GM11168 (cell line): Measurements from ENCODE around the gene GLDN.
"Not testable (repeated sequence)": the region's sequence is repeated elsewhere in the genome, so short reads cannot be mapped to it uniquely, and the experiment has no call there.

Experiments used
- in situ Hi-C: fragments of 300-500 bp; cut with MboI; formaldehyde crosslinking; loops from one replicate; pipeline ENCODE4 v1.12.0; 2022; ENCODE audit warnings: low sequenced_read_pairs; ENCODE audit not compliant: unreplicated experiment

Gene GLDN

DNA sequence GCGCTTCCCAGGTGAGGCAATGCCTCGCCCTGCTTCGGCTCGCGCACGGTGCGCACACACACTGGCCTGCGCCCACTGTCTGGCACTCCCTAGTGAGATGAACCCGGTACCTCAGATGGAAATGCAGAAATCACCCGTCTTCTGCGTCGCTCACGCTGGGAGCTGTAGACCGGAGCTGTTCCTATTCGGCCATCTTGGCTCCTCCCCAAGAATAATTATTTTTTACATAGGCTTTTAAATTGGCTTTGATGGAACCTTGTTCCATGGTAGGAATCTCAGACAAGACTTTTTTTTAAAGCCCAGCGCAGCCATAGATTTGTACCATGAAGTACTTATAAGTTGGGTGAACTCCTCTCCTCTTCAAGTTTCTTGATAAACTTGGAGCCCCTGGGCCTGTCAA, 81.6 kb downstream of the GLDN start:
- in situ Hi-C loops, result not testable (repeated sequence)

DNA sequence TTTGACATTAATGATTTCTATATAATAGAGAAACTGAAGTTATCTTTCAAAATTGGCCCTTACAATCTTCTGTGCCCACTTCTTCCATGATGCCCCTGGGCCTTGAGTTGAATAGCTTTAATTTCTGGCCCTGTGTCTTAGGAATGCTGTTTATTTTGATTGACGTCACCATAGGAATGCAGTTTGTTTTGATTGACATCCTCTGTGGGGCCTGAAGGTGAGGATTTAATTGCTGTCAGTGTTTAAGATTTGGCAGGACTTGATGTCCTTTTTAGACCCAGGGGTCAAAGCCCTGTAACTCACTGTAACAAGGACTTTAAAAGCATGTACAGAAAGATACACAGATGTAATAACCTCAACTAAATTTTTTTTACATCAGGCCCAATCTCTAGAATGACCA, 83.3 kb downstream of the GLDN start:
- in situ Hi-C loops, result no loop called here

DNA sequence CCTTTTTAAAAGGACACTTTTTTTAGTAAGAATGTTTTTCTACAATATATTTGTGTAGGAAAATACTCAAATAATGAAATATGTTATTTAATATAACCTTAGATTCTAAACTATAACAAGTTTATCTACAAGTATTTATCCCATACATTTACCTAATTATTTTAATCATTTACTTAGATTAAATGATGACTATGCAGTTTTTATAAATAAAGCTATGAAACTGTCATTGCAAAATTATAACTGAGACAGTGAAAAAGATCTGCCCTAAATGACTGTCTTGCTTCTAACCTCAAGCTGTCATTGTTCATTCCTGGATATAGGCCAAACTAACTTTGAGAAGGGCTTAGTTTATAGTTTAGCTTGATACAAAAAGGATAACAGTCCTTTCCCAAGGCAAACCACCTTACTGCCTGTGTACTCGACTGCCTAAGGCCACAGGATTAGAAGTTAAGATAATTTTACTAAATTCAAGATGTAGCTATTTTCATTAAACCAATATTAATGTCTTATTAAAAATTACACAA, 84.1 kb downstream of the GLDN start:
- in situ Hi-C loops, result no loop called here

DNA sequence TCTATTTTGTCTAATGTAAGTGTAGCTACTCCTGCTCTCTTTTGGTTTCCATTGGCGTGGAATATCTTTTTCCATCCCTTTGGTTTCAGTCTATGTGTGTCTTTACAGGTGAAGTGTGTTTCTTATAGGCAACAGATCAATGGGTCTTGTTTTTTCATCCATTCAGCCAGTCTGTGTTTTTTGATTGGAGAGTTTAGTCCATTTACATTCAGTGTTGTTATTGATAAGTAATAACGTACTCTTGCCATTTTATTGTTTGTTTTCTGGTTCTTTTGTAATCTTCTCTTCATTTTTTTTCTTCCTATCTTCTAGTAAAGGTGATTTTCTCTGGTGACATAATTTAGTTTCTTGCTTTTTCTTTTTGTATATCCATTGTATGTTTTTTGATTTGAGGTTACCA, 97.1 kb downstream of the GLDN start:
- in situ Hi-C loops, result no loop called here

DNA sequence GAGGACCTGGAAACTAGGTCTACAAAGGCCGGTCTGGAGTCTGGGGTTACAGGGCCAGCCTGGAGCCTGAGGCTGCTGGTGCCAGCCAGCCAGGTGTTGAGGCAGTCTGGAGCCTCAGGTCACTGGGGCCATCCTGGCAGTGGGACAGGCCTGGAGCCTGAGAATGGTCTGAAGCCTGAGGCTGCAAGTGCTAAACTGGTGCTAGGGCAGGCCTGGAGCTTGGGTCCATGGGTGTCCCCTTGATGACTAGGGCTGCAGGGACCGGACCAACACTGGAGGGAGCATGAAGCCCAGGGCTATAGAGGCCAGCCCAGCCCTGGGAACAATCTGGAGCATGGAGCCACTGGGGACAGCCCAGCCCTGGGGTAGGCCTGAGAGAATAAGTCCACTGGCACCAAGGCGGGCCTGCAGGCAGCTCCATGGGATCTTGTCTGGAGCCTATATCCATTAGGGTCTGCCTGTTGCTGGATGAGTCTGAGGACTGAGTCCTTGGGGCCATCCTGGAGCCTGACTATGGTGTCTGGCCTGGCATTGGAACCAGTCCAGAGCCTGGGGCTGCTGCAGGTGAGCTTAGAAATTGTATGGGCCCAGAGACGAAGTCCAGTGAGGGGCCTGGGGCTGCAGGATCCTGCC, 101.9 kb downstream of the GLDN start:
- in situ Hi-C loops, result no loop called here

DNA sequence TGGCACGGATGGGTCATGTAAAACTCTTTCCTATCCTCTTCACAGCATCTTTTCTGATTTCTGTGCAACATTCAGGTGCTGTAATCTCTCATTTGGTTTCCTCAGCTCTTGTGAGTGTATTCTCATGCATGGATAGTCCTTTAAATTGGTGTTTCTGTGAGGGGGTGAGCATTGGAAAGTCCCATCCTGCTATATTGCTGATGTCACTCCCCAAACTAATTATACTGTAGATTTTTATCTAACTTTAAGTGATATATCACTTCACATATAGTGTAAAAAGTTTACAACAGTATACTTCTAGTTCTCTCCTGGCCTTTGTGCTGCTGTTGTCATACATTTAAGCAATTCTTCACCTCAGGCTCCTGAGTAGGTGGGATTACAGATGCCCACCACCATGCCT, 102.7 kb downstream of the GLDN start:
- in situ Hi-C loops, result no loop called here

DNA sequence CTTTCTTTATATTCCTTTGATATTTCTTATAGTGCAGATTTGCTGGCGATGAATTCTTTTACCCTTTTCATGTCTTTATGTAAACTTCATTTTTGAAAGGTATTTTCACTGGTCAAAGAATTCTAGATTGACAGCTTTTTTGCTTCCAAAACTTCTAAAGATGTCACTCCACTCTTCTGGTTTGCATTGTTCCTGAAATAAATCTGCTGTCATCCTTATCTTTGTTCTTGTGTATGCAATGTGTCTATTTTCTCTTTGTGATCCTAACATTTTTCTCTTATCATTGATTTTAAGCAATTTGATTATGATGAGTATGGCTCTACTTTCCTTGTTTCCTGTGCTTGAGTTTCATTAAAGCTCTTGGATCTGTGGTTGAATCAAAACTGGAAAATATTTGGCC, 103.4 kb downstream of the GLDN start:
- in situ Hi-C loops, result no loop called here

DNA sequence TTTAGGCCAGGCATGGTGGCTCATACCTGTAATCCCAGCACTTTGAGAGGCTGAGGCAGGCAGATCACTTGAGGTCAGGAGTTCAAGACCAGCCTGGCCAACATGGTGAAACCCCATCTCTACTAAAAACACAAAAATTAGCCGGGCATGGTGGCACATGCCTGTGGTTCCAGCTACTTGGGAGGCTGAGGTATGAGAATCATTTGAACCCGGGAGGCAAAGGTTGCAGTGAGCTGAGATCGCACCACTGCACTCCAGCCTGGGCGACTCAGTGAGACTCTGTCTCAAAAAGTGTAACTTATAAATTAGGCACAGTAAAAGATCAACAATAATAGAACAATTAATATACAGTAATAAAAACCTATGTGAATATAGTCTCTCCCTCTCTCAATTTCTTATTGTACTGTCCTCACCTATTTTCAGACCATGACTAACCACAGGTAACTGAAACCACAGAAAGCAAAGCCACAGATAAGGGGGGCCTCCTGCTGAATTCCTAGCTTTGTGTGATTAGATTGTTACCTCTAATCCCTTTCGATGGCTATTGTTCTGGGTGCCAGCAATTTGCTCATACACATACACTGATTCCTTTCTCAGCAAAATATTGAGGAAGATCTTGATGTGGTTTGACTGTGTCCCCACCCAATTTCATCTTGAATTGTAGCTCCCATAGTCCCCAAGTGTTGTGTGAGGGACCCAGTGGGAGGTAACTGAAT, 104.7 kb downstream of the GLDN start:
- in situ Hi-C loops, result not testable (repeated sequence)

DNA sequence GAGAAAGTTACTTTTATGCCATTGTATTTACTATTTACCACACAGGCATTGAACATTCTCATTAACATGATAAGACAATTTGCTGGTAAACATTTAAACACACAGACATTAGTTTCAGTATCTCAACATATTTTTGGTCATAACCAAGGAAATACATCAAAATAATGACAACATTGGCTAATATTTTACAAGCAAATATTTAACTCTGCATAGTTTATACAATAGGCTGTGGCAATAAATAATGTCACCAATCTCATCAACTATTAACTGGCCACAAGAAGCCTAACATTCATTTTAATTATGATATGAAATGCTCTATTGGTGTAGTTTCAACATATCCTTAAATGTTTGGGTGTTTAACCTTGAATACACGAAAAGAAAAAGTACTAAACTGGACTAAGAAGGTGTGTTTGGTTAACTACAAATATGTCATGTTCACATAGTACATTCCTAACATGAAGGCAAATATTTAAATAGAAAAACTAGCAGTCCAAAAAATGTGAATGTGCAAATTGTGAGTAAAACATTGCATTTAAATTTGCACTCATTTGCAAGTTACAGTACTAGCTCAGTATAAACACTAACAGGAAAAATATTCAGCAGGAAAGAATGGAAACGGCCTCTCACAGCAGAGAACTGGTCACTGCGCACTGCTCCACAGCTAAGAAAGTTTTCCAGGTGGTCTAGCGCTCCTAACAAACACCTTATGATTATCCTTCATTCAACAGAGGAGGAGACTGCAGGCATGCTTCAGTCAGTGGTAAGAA, 106.6 kb downstream of the GLDN start:
- in situ Hi-C loops, result no loop called here

DNA sequence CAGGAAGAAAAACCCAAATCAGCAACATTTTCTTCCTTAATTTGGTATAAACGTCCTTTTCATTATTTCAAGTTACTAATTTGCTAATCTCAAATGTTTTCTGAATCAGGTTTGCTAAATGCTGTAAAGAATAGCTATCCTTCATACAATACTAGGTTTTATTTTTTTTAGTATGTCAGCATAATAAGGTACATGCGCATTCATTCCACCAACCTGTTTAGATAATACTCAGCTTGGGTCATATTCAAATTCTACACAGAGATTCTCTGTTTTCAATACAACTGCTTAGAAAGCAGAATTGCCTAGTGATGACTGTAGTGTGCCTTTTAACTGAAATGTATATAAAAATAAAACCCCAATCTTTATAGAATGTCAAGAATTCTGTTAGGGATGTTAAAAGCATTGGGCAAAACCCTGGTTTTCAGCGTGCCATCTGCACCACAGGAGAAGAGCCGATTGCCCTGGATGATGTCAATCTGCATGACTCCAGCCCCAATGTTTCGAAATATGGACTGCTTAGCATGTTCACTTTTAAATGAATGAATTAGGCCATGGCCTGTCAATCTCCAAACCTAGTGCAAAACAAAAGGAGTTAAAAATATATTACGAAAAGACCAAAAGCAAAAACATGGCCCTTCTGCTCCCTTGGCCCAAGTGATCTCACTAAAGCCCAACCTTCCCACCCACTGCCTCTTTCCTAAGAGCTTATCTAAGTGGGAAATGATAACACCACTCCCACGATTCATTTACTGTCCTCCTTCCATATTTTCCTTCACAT, 107.4 kb downstream of the GLDN start:
- in situ Hi-C loops, result no loop called here

DNA sequence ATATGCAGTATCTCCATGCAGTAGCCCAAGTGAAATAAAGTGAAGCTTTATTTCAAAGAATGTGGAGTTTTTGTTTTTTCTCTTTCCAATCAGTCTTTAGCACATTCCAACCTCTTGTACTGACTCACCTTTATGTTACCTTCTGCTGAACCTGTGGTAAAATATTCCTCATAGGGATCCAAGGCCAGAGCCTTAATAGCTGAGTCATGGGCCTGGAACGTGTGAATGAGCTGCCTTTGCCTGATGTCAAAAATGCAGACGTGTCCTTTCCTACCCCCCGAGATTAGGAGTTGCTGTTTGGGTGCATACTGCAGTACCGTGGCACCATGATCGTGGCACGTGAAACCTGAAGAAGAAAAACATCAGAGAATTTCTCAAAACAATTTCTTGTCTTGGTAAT, 108.5 kb downstream of the GLDN start:
- in situ Hi-C loops, result no loop called here
